GM21528 (cell line): ENCODE results near the gene SLC30A3.

ENCODE experiments used
- ATAC-seq: cut with Tn5 transposase; IDR thresholded peaks from one replicate; pipeline ENCODE4 v1.9.1; 2021; ENCODE audit warnings: mild to moderate bottlenecking, moderate library complexity; ENCODE audit not compliant: unreplicated experiment, low FRiP score

Gene SLC30A3

DNA sequence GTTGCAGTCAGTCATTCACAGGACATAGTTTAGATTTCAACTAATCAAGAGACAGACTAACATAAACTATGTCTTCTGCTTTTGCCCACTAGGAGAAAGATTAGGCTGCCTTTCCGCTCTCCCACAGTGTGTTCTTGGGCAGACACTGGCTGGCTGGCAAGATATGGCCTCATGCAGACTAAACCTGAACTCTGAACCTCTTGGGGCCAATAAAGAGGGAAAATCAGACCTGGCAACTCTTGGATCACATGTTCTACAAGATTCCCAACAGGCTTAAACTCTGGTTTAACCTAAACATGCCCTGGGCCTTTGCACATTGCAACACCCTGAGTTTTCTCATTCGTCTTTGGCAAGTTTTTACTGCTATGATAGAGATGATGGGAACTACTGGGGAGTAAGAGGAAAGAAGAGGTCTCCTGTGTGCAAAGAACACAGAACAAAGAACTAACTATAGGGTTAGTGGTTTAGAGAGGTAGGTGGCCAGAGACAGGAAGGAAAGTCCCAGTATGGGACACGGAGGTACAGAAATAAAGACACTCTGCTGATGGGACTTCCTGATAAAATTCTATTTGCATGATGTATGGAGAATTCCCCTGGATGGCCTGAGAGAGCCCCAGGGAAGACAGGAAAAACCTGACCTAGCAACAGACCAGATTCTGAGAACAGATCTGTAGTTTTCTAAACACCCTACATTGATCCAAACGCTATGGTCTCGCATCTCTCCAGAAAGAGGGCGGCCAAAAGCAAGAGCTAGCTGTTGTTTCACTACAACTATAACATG is 53.0 kb downstream of the SLC30A3 start:
- ATAC-seq: no peak

DNA sequence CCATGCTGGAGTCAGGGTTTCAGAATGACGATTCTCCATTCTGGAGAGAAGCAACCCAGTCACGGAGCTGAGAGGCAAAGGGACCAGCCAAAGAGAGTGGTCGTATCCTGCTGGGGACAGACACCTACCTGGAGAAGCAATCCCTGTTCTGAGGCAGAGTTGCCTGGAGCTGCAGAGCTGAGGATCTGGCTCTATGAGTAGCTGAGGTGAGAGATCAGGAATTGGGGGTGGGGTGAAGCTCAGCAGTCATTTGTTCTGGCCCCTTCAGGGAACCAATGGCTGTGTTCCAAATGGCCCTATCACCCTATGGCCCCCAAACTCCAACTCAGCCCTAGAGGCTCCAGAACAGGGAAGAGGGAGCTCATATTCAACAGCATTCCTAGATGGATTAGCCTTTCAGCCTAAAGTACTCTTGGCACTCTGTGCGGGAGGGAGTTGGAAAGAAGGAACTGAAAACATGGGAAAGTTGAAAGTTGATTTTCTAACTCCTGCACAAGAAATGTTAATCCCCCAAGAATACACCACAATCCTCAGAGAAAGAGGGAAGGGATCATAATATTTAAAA is 54.3 kb downstream of the SLC30A3 start:
- no peak for ATAC-seq

DNA sequence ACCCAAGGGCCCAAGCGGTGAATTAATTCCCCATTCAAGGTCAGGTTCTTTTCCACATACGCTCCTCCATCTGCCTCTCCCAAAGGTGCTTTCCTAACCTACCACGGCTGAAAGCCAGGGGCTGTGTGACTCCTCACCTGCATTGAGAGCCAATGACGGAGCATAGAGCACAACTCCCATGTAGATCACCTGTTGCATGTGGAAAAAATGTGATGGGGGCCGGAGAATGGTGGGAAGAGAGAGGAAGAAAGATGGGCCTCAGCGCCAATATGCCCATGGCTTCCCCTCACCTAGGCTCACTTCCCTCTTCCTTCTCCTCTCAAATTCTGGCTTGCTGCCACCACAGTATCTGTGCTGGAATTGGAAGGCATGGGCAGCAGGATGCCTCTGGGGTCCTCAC is 56.5 kb downstream of the SLC30A3 start:
- ATAC-seq: no peak

DNA sequence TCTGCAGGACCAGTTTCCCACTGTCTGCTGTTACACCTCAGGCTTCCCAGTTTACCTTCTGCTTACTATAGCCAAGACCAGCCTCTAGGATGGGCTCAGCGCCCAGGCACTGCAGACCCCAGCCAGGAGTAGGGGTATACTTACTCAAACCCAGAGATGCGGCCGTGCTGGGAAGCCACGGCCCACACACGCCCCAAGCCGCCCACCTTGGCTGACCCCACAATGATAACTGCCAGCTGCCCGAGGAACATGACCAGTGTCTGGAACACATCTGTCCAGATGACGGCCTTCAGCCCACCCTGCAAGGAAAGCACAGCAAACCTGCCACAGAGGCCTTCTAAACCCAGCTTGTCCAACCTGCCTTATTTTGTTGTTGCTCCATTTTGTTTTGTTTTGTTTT is 57.6 kb downstream of the SLC30A3 start:
- no peak for ATAC-seq

DNA sequence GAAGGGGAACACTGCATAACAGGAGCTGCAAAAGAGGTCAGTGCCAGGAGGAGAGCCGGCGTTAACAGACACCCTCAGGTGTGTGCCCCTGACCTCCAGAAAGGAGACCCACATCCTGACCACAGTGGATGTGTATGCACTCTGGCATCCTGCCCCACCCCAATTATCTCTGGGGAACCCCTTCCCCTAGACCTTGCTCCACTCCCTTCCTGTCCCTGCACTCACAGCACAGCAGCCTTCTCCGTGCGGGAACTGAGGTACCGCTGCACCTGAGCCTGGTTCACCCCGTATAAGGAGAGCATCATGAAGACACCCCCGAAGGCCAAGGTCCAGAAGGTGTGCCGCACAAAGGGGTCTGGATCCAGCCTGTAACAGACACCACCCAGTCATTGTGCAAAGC is 58.3 kb downstream of the SLC30A3 start:
- ATAC-seq: no peak

DNA sequence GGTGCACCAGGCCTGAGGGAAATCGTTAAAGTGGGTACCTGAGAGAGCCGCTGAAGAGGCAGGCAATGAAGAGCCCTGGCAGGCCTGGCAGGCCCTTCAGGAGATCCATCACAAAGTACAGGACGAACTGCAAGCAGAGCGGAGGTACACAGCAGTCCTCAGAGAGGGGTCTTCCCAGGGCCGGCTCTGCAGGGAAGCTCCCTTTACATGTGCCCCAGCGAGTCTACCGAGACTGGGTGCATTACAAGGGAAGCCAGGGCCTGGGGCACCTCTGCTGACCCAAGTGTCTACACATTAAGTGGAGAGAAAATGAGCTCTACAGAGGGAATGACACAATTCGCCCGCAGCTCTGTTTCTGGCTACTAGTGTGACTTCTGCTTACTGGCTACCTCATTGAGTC is 59.1 kb downstream of the SLC30A3 start:
- ATAC-seq: no peak
